GM21515 (cell line): ENCODE results near the gene CARD11.
"Not testable (repeated sequence)": the region's sequence is repeated elsewhere in the genome, so short reads cannot be mapped to it uniquely, and the experiment has no call there.

Source experiments
- ATAC-seq: cut with Tn5 transposase; IDR thresholded peaks from one replicate; pipeline ENCODE4 v1.9.1; 2021; ENCODE audit not compliant: unreplicated experiment

CARD11 gene

GRCh38 chr7:3065724-3066143 lies 22.1 kb upstream of the CARD11 start:
- ATAC-seq: no peak

DNA sequence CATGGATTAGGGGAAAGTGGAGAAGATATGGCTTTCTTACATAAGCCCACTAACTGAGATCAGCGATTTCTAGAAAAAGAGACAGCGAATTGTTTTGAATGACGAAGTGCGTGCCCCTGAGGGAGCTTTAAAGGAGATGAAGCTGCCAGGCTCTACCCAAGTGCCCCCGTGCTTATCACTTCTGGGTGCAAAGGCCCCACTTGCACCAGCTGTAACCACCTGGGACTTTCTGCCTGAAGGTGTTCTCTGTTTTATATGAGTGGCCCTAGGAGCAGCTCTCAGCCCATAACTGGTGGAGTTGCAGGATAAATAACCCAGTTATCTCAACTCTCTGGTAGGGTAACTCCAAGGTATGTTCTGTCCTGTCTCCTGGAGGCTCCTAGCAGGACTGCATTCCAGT lies 20.4 kb upstream of the CARD11 start:
- no peak for ATAC-seq

GRCh38 chr7:3063016-3063753 lies 19.5 kb upstream of the CARD11 start:
- peak; percentile 93 for ATAC-seq

DNA sequence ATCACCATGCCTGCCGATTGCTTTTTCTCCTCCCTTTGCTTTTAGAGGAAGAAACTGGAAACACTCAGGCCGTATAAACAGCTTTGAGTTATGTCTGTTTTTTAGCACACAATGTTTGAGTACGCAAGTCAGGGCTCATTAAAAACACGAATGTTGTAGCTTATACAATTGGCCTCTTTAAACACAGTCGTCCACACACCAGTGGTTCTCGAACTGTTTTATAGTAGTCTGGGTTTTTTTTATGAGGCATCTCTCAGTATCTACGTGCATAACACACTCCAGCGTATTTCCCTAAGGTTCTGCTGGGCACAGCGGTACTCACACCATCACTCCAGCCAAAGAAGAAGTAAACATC lies 13.4 kb upstream of the CARD11 start:
- no peak for ATAC-seq

- no peak for ATAC-seq
Observed at GRCh38 chr7:3056234-3057065, 12.8 kb upstream of the CARD11 start.

DNA sequence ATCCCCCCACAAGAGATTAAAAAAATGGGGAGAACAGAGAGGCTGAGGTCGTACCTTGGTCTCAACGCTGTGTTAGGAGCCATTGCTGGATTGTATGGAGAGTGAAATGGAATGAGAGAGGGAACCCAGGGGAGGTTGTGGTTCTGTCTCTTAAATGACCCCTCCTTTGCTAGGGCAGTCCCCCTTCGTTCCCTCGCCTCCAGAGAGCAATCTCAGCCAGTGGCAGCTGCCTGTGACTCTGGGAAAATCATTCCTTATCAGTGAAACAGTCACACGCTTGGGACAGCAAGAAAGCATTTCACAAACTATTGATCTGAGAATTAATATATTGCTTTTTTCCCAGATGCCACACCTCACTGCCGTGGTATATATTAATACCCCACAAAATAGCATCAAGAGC lies 12.0 kb upstream of the CARD11 start:
- no peak for ATAC-seq

DNA sequence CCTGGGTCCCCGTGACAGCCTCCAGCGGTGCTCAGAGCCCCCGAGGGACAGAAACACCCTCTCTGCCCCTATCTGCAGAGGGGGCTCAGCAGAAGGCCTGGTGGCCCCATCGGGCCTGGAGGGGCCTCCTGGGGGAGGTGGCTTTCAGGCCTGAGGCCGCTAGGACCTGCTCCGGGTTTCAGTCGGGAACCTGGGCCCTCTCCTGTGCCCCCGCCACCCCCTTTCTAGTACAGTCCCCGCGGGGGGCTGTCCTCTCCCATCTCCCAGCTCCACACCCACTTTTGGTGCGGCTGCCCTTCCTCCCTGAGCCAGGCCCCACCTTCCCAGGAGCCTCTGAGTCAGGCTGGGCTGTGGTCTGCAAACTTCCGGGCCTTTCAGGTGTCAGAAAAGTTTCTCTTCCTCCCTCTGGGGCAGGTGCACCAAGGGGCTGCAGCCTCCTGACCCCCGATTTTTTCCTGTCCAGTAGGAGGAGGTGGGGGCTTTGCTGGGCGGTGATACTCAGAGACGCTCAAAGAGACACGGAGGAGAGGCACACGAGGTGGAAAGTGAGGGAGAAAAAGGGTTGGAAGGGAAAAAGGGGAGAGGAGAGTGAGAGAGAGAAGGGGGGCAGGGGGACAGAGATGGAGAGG lies 692 bp downstream of the CARD11 start:
- peak; percentile 65 for ATAC-seq

DNA sequence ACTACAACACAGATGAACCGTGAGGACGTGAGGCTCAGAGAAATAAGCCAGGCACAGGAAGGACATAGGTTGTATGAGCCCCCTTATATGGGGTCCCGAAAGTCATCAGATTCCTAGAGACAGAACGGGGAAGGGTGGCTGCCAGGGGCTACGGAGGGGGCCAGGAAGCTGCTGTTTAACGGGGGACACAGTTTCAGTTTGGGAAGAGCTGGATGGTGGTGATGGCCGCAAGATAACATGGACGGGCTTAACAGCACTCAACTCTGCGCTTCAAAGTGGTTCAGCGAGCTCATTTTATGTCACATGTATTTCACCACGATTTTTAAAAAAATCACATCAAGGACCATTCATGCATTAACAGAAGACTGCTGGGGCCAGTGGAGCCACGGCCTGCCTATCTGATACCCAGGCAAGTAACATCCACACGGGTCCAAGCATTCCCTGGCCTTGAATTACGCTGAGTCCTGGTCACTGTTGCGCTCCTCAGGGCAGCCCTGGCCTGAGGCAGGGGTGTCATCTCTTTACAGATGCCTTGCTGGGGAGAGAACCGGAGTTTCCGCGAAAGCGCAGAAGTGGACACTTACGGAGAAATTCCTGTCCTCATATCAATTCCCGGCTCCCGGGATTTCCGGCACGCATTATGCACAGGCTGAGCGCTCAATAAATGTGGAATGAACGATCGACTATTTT lies 1.5 kb downstream of the CARD11 start:
- no peak for ATAC-seq

DNA sequence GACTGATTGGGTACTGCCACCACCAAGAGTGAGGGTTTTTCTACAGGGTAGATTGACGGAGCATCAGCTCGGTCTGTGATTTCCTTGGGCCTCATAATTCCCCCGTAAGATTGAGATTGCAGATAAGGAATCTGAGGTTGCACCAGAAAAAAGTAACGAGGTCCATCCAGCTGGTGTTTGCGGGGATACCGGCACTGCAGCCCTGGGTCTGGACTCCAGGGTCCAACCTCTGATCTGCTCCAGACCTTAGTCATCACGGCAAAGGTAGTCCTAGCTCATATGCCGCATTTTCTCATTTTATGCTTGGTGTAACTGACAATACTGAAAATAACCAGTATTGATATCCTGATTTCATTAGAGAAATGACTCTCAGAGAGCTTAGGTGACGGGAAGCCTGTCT lies 3.9 kb downstream of the CARD11 start:
- ATAC-seq: no peak

- not testable (repeated sequence) for ATAC-seq
Observed at GRCh38 chr7:3038011-3038410, 5.7 kb downstream of the CARD11 start.

DNA sequence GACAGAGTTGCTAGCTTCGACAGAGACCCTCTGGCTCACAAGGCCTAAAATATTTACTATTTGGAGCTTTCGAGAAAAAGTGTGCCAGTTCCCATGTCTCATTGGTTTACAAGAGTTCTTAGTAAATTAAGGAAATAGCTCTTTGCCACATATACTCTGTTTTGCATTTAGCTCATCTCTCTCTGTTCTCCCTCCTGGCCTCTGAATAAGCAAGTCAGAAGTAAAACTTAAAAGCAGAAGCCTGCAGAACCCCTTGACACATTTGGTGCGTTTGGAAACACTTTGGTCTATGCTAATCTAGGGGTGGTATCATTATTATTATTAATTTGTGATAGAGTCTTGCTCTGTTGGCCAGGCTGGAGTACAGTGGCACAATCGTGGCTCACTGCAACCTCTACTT lies 6.4 kb downstream of the CARD11 start:
- no peak for ATAC-seq

DNA sequence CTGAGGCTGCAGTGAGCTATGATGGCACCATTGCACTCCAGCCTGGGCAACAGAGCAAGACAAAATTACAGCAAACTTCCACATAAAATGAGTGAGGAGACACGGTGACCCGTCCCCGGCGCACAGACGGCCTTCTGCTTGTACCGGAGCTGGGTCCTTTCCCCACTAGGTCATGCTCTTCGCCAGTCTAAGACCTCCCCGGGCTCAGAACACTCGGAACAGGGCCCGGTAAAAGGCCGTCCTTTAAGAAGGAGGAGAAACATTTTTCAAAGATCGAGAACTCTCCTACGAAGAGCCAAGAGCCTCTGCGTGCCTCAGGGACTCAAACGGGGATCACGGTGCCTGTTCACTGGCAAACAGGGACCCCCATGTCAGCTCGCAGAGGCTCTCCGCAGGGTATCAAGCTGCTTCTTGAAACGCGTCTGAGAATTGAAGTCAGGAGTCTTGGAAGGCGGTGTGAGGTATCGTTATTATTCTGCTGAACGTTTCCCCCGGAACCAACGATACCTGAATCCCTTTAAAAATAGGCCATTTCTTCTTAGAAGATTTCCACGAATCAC lies 9.0 kb downstream of the CARD11 start:
- ATAC-seq: no peak

DNA sequence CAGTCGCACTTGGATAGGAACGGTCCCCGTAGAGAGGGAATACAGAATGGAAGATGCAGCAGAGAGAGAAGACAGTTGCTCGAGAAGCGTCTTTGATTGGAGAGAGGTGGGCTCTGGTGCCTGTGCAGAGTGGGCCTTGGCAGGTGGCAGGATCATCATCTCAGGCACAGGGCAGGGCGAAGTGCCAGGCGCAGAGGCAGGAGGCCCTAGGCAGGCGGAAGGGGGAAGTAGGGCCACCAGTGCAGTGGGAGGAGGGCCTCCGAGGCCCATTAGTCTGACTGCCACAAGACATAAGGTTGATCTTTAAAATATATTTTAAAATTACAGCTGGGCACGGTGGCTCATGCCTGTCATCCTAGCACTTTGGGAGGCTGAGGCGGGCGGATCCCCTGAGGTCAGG lies 10.1 kb downstream of the CARD11 start:
- no peak for ATAC-seq

GRCh38 chr7:3033136-3033535 lies 10.5 kb downstream of the CARD11 start:
- no peak for ATAC-seq

GRCh38 chr7:3032256-3032655 lies 11.4 kb downstream of the CARD11 start:
- ATAC-seq: no peak

- no peak for ATAC-seq
Observed at GRCh38 chr7:3029138-3029537, 14.5 kb downstream of the CARD11 start.

GRCh38 chr7:3028758-3029093 lies 14.9 kb downstream of the CARD11 start:
- ATAC-seq: no peak

DNA sequence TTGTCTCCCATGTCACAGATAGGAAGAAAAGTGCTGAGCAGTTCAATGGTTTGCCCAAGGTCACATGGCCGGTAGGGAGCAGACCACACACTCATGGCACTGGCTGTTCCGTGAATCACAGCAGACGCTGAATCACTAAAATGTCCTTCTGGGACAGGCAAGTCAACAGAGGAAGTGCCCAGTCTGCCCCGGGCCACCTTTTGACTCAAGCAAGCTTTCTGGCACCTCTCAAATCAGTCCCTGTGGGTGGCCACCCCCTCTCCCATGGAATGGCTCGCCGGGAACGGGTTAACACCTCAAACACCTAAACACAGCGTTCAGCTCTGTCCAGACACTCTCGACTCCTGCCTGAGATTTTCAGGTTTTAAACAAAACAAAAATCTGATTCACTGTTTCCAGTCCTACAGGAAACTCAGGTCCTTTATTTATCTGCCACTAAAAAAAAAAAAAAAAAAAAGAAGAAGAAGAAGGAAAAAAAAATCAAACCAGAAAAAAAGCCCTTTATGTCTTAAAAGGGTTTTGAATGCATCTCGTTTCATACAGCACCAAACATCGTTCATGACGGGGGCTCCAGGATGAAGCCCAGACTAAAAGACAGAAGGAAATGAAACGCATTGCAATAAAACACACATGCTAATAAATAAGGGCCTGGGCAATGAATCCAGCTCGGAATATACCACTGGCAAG lies 15.5 kb downstream of the CARD11 start:
- ATAC-seq: no peak

DNA sequence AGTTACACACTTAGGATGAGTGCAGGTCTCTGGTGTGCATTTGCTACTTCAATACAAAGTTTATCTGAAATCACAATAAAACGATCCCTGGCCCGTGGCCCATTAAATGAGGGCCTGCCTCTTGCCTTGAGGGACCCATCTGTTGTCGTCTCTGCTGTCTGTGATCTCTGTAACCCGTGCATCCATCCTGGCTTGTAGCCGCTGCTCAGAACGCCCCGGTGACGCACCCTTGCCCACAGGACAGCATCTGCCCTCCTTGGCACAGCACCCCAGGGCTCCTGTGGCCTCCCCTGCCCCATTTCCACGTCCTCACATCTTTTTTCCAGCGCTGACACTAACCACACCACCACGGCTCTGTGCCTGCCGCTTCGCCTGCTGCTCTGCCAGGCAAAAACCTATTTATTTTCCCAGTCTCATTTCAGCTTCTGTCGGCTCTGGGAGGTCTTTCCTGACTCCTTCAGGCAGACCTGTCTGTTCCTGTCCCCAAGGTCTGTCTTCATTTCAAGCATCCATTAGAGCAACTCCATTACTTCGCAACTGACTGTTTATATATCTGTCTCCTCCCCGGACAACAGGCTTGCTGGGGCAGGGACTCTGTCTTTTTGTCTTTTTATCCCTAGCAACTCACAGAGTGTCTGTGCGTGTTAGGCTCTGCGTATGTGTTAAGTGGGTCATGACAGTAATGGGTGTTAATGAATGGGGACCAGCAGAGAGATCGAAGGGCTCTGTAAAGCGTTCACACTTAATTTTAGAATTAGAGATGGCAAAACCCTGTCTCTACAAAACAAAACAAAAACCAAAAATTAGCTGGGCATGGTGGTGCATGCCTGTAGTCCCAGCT lies 16.4 kb downstream of the CARD11 start:
- no peak for ATAC-seq

GRCh38 chr7:3025616-3026015 lies 18.1 kb downstream of the CARD11 start:
- ATAC-seq: no peak
